HG03280 (cell line): ENCODE measurements around the gene NEMF.
"Not testable (repeated sequence)": the region's sequence is repeated elsewhere in the genome, so short reads cannot be mapped to it uniquely, and the experiment has no call there.

Source experiments
- ATAC-seq: cut with Tn5 transposase; IDR thresholded peaks from one replicate; pipeline ENCODE4 v1.9.1; 2021; ENCODE audit warnings: mild to moderate bottlenecking, moderate library complexity; ENCODE audit not compliant: unreplicated experiment

Gene NEMF

GRCh38 chr14:49754570-49755097 is 98.0 kb downstream of the NEMF start:
- no peak for ATAC-seq

- ATAC-seq, result not testable (repeated sequence)
Measured at GRCh38 chr14:49746476-49746875, 106.1 kb downstream of the NEMF start.

- ATAC-seq, result no peak
Measured at GRCh38 chr14:49745191-49745590, 107.4 kb downstream of the NEMF start.

GRCh38 chr14:49735669-49736068 is 116.9 kb downstream of the NEMF start:
- not testable (repeated sequence) for ATAC-seq

GRCh38 chr14:49733836-49734235 is 118.8 kb downstream of the NEMF start:
- ATAC-seq, result no peak

- no peak for ATAC-seq
Measured at GRCh38 chr14:49732896-49733295, 119.7 kb downstream of the NEMF start.
